RWPE1 (cell line): Measurements from ENCODE around the gene SNCG.
"Not testable (repeated sequence)": the region's sequence is repeated elsewhere in the genome, so short reads cannot be mapped to it uniquely, and the experiment has no call there.

Experiments used
- CTCF ChIA-PET: fragments of 350-600 bp; sonication (Branson Sonifier 250); formaldehyde crosslinking; extraction: SDS; loops from one replicate; lab custom pipeline; 2021; lab: Yijun Ruan, JAX
- POLR2A ChIA-PET: fragments of 400-600 bp; formaldehyde crosslinking; extraction: SDS; loops from one replicate; lab custom pipeline; 2020; ENCODE audit warnings: antibody characterized with exemption; ENCODE audit not compliant: low non-redundant PET; lab: Yijun Ruan, JAX
- DNase-seq: peaks from one replicate; pipeline ENCODE4 v3.0.0; 2012; ENCODE audit warnings: low spot score
- H3K27ac ChIP-seq: fragments of 450-650 bp; 2 replicates; pipeline ENCODE4 v1.5.1; 2017
- CTCF ChIP-seq: fragments of 450-650 bp; conservative IDR thresholded peaks from 2 replicates; pipeline ENCODE4 v1.5.1; 2017; ENCODE audit warnings: low read depth, mild to moderate bottlenecking

Gene SNCG

GRCh38 chr10:86932674-86933073, 25.7 kb upstream of the SNCG start:
- no peak overlapping the region for H3K27ac ChIP-seq
- no peak for TF ChIP-seq CTCF
- ChIA-PET CTCF (no interaction called here), POLR2A (no interaction called here)
- no peak for DNase-seq

GRCh38 chr10:86934162-86934711, 24.2 kb upstream of the SNCG start:
- H3K27ac ChIP-seq, DNase-seq, POLR2A ChIA-PET: not testable (repeated sequence)
- CTCF ChIA-PET, result interaction anchor here (0.5 to 1.3 kb wide), 4 partner anchors 20 to 148 kb away, joined by 3 read pairs; partner anchors contain the start of gene ADIRF

GRCh38 chr10:86936661-86937501, 21.5 kb upstream of the SNCG start:
- ChIA-PET CTCF (interaction anchor here (0.6 to 2.9 kb wide), 5 partner anchors 23 to 1540 kb away, joined by 4 to 23 read pairs (median 4); partner anchors contain the start of gene SNCG), POLR2A (no interaction called here)
- no peak for TF ChIP-seq CTCF

GRCh38 chr10:86937502-86938154, 20.8 kb upstream of the SNCG start:
- no peak for TF ChIP-seq CTCF
- ChIA-PET POLR2A (interaction anchor here (0.8 kb wide), 1 partner anchor 21 kb away, joined by 4 read pairs; the partner anchor contains the start of gene SNCG), CTCF (interaction anchor here (1.5 to 2.9 kb wide), 2 partner anchors 22 to 29 kb away, joined by 4 to 23 read pairs; partner anchors contain the start of gene SNCG)
- H3K27ac ChIP-seq, result no peak overlapping the region
- no peak for DNase-seq

More at GRCh38 chr10:86936661-86937501, 21.5 kb upstream of the SNCG start:
- DNase-seq, result no peak
- no peak overlapping the region for H3K27ac ChIP-seq

- no peak for DNase-seq
- CTCF ChIA-PET, result interaction anchor here (1.3 to 2.9 kb wide), 3 partner anchors 21 to 28 kb away, joined by 4 to 23 read pairs (median 4); partner anchors contain the start of gene SNCG
- POLR2A ChIA-PET, result interaction anchor here (0.8 kb wide), 1 partner anchor 20 kb away, joined by 4 read pairs; the partner anchor contains the start of gene SNCG
- TF ChIP-seq CTCF, result no peak
- H3K27ac ChIP-seq, result no peak overlapping the region
Measured at GRCh38 chr10:86938260-86938659, 20.1 kb upstream of the SNCG start.

GRCh38 chr10:86940076-86940475, 18.3 kb upstream of the SNCG start:
- DNase-seq, POLR2A ChIA-PET: not testable (repeated sequence)
- H3K27ac ChIP-seq, result peak overlapping the region; percentile 15; the same call in 1 of the 2 replicates
- CTCF ChIA-PET, result interaction anchor here (0.5 to 2.1 kb wide), 6 partner anchors 18 to 234 kb away, joined by 3 to 18 read pairs (median 6); partner anchors contain the start of genes ADIRF and SNCG

GRCh38 chr10:86940677-86941076, 17.7 kb upstream of the SNCG start:
- ChIA-PET CTCF (interaction anchor here (0.6 to 2.1 kb wide), 3 partner anchors 17 to 29 kb away, joined by 4 to 18 read pairs (median 5); partner anchors contain the start of gene SNCG), POLR2A (no interaction called here)
- no peak for TF ChIP-seq CTCF
- H3K27ac ChIP-seq, result no peak overlapping the region
- DNase-seq, result no peak
